Activated CD4-positive, alpha-beta T cell treated with anti-CD3 and anti-CD28 coated beads, Interleukin-2, amount 50 U/mL, for 48 hours (primary cell): ENCODE results near the gene ATP5F1D.

ENCODE experiments used
- DNase-seq, 2 experiments: peaks; one replicate each; pipeline ENCODE4 v3.0.0-alpha.2; 2020

Gene ATP5F1D

DNA sequence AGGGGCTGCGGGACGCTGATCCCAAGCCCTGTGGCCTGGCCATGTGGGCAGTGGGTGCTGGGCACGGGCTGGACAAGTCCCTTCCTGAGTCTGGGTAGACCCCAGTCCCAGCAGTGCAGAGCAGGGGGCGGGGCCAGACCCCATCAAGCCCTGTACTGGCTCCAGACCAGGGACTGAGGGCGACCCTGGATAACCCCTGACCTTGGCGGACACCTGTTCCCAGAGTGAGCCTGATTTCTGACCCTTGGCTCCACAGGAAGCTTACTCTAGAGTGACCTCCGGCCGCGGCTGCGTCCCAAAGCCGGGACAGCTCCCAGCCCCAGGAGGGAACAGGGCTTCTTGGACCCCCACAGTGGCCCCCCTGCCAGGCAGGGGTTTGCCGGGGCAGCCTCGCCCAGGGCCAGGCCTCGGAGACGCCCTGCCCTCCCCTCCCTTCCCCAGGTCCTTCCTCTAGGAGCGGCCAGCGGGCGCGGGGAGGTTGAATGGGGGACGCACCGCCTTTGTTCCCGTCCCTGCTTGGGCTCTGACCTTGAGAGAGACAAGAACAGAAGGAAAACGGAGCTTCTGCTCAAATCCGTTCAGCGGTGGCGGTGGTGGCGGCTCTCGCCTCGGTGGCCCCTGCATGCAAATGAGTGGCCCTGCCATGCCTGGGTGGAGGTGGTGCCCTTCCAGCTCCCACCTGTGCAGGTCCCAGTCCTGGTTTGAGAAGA, 41.8 kb downstream of the ATP5F1D start:
- no peak for DNase-seq

- no peak for DNase-seq
Measured at GRCh38 chr19:1283917-1284292, 42.4 kb downstream of the ATP5F1D start.

DNA sequence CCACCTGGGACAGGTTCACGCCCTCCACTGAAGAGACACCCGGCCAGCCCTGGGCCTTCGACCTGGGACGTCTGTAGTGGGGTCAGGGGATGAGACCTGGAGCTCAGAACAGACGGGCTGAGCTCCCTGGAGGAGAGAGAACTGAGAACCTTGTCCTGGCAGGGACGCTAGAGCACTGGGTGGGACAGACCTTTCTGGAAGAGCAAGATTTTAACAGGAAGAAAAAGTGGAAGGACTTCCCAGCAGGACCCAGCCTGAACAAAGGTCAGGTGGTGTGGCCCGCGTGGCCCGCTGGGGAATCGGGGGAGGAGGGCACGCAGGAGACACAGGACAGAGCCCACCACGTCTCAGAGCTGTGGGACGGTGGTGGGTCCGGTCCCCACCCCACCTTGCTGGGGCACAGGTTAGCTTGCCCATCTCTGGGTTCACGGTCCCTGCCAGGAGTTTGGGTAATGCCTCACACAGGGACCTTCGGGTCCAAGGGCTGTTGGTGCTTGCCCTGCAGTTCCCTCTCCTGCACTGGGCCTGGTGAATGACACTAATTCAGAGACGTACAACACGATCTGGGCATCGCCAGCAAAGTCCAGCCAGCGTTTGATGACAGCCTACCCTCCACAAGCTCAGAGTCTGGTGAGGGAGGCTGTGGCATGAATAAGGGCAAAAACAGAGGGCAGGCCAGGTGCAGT, 42.9 kb downstream of the ATP5F1D start:
- DNase-seq: no peak

- no peak for DNase-seq
Measured at GRCh38 chr19:1284979-1285736, 43.6 kb downstream of the ATP5F1D start.

DNA sequence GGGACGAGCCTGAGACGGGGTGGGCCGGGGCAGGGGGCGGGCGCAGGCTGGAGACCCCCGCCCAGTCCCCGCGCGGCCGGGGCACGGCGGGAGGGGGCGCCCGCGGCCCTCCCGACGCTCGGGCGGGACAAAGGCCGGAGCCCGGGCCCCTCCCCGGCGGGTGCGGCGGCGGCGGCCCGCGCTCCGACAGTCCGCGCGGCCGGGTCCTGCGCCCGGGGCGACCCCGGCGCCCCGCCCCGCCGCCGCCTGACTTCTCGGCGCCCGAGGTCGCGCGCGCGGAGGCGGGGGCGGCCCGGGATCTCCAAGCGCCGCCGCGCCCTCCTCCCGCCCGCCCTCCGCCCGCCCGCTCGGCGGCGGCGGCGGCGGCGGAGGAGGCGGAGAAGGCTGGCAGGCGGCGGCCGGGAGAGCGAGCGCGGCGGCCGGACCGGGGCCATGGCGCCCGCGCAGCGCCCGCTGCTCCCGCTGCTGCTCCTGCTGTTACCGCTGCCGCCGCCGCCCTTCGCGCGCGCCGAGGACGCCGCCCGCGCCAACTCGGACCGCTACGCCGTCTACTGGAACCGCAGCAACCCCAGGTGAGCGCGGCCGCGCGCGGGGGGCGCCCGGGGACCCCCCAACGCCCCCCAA, 44.3 kb downstream of the ATP5F1D start, which contains the start of gene EFNA2:
TSS of gene EFNA2 (plus strand) at position 137 of the 624 bp plus-strand sequence. CDS start at position 433, 296 bp downstream.
- no peak for DNase-seq

DNA sequence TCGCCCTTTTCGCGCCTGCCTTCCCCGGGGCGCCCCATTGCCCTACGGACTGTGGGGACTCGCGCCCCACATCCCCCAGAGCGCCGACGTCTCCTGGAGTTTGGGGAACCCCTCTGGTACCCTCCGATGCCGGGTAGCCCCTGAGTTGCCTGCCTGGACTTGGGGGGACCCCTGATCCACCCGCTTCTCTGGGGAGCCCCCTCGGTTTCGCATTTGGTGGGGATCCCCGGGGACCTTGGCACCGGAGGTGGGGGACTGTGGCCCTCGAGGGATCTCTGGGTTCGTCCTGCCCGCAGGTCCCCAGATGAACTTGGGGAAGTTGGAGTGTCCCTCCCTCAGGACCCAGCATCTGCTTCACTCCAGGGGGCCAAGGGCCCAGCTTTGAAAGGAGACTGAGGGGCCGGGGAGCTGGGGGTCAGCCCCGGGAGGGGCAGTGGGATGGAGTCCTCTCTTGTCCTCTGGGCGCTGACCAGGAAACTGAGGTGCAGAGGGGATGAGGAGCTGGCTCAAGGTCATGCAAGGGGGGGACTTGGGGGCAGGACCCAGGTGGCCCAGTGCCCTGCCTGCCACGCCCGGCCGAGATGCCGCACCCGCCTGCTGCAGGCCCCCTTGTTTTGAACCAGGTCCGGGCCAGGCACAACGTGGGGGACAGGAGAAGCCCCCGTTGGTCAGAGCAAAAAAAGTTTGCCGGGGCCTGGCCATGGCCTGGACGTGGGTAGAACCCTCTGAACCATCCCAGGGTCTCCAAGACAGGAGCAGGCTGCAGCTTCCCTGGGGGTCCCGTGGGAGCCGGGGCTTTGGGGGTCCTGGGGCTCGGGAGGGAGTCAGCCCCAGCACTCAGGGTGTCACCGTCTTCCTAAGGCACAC, 45.2 kb downstream of the ATP5F1D start:
- no peak for DNase-seq

DNA sequence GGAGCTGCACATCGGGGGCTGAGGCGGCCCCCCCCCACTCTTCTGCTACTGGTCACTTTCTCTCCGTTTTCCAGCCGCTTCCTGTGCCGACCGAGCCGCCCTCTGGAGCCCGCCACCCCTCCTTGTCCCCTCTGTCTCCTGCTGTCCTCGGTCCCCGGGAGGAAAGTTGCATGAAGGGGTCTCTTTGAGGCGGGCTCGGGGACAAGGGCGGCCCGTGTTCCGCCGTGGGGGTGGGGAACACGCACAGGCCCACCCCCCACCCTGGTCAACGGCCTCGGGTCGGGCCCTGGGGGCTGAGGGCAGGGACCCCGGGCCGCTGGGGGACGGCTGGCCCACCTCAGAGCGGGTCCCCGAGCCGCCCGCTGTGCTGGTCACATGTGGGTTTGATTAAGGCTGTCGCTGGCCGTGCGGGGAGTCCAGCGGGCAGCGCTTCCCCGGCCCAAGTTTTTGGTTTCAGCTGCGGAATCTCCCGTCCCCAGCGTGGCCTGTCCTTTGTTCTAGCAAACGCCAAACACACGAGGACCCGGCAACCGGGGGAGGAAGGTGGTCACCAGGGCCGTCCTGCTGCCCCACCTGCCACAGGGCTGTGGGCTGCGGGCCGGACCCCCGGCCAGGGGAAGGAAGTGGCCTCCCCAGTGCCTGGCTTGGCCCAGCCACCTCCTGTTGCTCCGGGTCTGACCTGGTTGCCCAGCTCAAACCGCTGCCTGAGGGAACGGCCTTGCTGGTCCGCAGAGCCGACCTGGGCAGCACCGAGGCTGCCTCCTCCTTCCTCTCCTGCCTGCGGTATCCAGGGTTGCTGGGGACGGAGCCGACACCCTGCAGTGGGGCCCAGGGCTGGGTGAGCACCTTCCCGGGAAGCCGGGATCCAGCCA, 46.0 kb downstream of the ATP5F1D start:
- no peak for DNase-seq

DNA sequence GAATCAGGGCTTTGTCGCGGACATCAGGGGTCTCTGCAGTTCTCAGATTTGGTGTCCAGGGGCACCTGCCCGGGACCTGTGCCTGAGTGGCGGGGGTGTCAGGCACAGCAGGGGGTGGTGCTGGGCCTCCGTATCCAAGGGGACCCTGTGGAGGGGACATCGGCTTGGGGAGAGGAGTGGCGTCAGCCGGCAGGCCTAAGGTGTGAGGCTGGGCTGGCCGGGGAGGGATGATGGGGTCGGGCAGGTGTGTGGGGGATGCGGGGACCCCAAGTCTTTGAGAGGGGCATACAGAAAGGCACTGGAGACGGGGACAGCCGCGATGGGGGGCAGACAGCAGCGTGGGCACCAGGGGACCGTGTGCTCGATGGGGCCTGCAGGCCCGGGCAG, 46.7 kb downstream of the ATP5F1D start:
- DNase-seq: no peak

DNA sequence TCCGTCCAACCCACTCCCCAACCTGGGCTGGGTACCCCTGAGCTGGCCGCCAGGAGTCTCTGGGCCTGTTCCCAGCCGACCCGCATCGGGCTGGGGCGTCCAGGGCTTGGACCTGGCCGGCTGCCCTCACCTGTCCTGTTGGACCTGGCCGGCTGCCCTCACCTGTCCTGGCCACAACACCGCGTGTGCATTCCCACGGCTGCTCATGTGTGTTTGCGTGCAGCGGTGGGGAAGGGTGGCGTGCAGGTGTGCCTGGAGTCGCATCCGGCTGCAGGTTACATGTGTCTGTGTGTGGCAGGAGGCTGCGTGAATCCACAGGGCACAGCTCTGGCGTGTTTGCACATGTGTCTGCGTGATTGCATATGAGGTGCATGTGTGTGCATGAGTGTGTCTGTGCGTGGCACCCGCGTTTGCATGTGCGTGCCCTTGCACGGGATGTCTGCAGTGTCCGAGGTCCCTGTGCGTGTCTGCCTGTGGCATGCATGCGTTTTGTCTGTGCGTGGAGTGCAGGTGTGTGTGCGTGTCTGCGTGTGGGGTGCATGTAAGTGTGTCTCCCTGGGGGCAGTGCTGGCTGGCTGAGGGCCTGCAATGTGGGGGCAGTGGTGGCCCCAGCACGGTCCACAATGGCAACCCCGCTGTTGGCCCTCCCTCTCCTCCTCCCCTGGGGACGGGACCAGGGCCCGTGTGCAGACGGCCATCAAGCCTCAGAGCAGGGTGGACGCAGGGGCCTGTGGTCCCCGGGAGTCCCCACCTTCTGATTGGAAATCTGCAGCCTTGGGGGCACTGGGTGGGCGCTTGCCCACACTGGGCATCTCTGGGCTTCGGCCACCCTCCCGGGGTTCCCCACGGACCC, 47.5 kb downstream of the ATP5F1D start:
- DNase-seq: no peak

DNA sequence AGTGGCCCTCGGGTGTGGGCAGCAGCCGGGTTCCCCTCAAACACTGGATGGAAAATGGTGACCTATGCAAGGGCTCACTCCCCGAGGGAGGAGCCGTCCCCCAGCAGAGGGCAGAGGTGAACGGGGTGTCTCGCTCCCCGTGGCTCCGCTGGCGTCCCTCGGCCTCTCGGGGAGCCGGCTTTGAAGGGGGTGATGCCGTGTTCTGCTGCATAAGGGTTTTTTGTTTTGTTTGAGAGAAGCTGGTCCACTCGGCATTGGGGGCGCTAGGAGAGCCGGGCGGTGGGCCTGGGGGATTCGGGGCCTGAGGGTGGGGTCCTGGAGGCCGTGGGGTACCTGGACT, 48.1 kb downstream of the ATP5F1D start:
- DNase-seq: no peak

GRCh38 chr19:1290196-1290702, 48.7 kb downstream of the ATP5F1D start:
- no peak for DNase-seq

- no peak for DNase-seq
Measured at GRCh38 chr19:1290703-1291651, 49.4 kb downstream of the ATP5F1D start.

DNA sequence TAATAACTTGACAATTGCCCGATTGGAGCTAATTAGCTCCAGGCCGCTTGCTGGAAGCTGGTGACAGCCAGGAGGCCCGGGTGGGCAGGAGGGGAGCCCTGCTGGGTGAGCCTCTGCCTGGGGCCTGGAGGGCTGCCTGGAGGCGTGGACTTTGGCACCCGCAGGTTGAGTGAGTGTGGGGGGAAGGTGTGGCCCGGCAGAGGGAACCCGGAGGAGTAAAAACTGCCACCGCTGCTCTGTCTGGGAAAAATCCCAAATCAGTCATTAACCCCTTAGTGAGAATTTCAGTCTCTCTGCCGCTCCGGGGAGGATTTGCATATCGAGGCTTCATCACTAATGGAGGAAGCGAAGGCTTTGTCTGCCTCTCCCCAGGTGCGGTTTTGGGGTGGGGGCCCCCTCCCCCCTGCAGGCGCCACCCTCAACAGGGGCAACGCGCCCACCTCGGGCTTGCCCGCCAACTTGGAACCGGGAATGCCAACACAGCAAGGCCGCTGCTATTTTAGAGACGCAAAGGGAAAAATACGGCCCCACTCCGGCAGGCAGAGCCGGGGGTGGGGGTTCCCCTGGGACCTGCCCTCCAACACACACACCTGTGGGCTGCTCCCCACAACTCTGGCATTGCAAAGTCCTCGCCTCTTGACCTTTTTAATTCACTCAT, 50.3 kb downstream of the ATP5F1D start:
- no peak for DNase-seq

GRCh38 chr19:1292419-1293151, 51.0 kb downstream of the ATP5F1D start:
- no peak for DNase-seq

DNA sequence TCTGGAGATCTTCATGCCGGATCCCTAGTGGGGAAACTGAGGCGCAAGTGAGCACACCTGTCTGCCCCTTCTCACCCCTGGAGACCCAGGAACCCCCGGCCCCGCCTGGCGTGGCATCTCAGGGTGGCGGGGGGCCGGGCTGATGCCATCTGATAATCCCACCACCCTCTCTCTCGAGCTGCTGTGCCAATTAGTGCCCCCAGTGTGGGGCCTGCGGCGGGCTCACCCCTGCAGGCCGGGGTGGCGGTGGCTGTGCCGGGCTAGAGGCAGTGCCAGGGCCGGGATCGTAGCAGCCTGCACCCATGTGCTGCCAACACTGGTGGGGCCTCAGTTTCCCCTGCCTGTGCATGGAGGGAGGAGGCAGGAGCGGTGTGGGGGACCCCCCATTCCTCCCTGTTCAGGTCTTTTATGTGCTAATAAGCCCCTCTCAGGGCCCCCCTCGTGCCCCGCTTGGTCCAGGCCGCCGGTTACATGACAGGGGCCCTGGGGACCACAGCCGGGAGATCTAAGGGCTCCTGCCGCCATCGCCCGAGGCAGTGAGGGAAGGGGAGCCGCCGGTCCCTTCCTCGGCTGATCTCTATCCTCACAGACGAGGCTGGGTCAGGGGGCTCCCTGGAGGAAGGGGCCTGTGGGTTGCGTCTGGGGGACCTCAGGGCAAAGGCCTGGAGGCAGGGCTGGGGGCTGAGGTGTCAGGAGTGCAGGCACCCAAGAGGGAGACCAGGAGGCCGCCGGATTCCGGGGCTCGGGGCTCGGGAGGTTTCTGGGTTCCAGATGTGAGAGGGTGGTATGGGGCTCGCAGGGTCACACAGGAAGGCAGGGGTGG, 52.4 kb downstream of the ATP5F1D start:
- DNase-seq: no peak
